Forelimb muscle (tissue), 1 donor: ENCODE data around the gene BBC3. TPM values are rescaled to one million over a fixed set of nuclear protein-coding genes. Genes with fewer than 3 reads are reported as not detected.

Source experiments
- DNase-seq: peaks from one replicate; pipeline ENCODE4 v3.0.0-alpha.2; 2013; ENCODE audit warnings: low read depth
- polyA plus RNA-seq: library from polyadenylated mRNA; unstranded; fragments of 120-200 nt; gene quantifications from one replicate; pipeline ENCODE4 v1.2.1, GENCODE V29; 2013; ENCODE audit not compliant: insufficient read length

BBC3 gene
- polyA plus RNA-seq, 1 donor = 2.4 TPM

DNA sequence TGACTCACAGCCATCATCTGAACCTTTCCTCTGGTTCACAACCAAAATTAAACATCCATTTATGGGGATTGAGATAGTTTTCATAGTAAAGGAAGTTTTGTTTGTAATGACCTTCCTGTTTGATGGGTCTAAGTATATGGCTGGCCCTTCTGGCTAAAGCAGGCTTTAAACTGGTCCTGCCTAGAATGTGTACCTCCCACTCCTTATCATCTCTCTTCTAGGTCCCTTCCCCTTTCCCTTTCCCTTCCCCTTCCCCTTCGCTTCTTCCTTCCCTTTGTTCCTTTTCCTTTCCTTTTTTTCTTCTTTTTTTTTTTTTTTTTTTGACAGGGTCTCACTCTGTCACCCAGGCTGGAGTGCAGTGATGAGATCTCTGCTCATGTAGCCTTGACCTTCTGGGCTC is 35.6 kb downstream of the BBC3 start:
- DNase-seq = no peak

DNA sequence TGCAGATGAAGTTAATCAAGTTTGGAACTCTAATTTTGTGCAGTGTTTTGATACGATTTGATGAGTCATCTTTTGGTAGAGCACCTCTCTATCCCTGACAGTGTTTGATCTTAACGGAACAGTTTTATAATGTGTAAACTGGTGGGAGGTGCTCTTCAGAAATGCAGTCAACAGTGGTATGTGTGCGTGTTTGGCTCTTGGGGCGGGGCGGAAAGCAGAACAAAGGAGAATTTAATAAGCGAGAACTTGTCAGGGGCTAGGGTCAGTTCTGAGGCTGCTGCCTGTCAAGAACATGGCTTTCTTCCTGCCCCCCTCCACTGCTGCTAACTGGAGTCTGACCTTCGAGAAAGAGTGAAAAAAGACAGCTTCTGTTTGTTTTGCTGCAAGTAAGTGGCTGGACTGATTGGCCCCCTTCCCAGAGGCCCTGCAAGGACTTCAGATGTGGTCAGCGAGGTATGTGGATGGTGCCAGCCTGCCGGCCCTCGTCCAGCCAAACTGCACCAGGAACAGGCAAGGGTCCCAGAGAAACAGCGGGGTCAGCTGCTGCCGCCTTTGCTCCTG is 40.8 kb downstream of the BBC3 start:
- DNase-seq = no peak

DNA sequence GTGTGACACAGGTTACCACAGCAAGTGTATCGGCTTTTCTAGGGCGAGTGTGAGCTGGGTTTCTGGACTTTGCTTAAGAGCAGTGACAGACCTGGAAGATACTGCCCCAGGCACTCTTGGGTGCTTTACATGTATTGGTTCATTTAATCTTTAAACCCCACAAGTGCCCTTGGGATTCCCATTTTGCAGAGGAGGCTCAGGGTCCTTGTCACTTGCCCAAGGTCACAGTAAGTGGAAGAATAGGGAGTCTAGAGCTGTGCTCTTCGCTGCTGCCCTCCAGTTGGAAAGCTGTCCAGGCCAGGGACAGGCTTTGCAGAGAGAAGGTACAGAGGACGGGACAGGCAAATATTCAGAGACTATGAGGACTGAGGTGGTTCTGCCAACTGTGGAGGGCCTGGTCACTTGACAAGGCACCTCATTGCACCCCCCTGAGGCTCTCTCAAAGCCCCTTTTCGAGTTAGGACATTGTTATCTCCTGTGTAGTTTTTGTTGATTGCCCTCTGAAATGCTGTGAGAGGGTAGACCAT is 42.4 kb downstream of the BBC3 start:
- no peak for DNase-seq

GRCh38 chr19:47187797-47188196 is 43.2 kb downstream of the BBC3 start:
- no peak for DNase-seq

- DNase-seq = no peak
Observed at GRCh38 chr19:47187335-47187655, 43.7 kb downstream of the BBC3 start.

- no peak for DNase-seq
Observed at GRCh38 chr19:47186446-47187334, 44.3 kb downstream of the BBC3 start.

- DNase-seq = no peak
Observed at GRCh38 chr19:47183601-47184000, 47.4 kb downstream of the BBC3 start.

DNA sequence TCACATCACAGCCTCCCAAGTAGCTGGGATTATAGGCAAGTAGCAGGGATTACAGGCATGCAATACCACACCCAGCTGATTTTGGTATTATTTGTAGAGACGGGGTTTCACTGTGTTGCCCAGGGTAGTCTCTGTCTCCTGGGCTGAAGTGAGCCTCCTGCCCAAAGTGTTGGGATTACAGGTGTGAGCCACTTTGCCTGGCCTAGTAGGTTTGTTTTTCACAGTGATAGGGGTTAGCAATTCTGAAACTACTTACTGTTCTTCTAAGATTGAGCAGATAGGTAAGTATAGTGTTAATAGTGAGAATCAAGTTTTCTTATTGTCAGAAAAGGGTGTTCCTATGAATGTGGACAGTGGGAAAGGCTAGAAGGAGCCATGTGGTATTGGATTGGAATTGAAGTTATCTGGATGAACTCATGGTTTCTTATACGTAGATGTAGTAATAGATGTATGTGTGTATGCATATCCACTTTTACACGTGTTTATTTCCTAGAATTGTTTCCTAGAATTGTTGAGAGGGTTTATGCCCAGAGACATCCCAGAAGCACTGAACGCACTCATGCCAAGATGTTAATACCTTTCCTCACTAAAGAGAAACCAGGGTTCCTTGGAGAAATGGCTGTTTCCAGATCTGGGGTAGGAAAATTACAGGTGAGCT is 51.2 kb downstream of the BBC3 start:
- DNase-seq = no peak

- DNase-seq = no peak
Observed at GRCh38 chr19:47176627-47177090, 54.3 kb downstream of the BBC3 start.

- DNase-seq = no peak
Observed at GRCh38 chr19:47176071-47176626, 54.9 kb downstream of the BBC3 start.

DNA sequence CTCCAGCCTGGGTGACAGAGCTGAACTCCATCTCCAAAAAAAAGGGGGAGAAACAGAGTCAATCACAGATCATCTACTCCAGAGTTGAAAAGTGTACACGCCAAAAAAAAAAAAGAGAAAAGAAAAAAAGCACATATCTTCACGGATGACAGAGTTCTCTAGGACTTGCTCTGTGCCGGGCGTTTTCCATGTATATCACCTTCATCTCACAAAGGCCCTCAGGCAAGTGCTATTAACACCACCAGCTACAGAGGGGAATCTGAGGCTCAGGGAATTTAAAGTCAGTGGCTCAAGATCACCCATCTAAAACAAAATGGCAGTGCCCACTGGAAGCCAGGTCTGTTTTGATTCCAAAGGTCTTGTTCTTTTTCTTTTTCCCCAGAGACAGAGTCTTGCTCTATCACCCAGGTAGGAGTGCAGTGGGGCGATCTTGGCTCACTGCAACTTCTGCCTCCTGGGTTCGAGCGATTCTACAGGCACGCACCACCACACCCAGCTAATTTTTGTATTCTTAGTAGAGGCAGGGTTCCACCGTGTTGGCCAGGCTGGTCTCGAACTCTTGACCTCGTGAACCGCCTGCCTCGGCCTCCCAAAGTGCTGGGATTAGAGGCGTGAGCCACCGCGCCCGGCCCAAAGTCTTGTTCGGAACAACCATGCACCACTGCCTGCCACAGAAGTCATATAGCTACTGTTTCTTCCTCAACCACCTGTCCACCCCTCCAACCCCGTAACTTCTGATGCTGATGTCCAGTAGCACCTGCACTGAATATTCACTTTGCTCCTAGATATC is 58.1 kb downstream of the BBC3 start:
- DNase-seq = no peak

Other genes with a start within 250 kb of the BBC3 start
- 1.3 TPM for gene NPAS1, start 211.4 kb downstream of the BBC3 start, polyA plus RNA-seq
- 9.5 TPM for gene TMEM160, start 182.6 kb downstream of the BBC3 start, polyA plus RNA-seq
- gene ZC3H4, start 117.4 kb downstream of the BBC3 start, polyA plus RNA-seq = 20.5 TPM
- 74.5 TPM for gene SAE1, start 100.4 kb downstream of the BBC3 start, polyA plus RNA-seq
- gene CCDC9, start 25.3 kb upstream of the BBC3 start, polyA plus RNA-seq = 23.8 TPM
- 12.4 TPM for gene INAFM1, start 43.7 kb upstream of the BBC3 start, polyA plus RNA-seq
- 1.6 TPM for gene C5AR1, start 78.7 kb upstream of the BBC3 start, polyA plus RNA-seq
- 0.47 TPM for gene C5AR2, start 101.0 kb upstream of the BBC3 start, polyA plus RNA-seq
- 9.9 TPM for gene DHX34, start 118.1 kb upstream of the BBC3 start, polyA plus RNA-seq
- gene MEIS3, start 188.3 kb upstream of the BBC3 start, polyA plus RNA-seq = 6.3 TPM
- gene SLC8A2, start 240.7 kb upstream of the BBC3 start, polyA plus RNA-seq = 0.18 TPM